Glomerular endothelial cell (primary cell): ENCODE measurements around the gene POU2F1. TPM values are rescaled to one million over a fixed set of nuclear protein-coding genes. Genes with fewer than 3 reads are reported as not detected.

ENCODE experiments used
- DNase-seq: peaks from one replicate; pipeline ENCODE4 v3.0.0-alpha.2; 2011; ENCODE audit warnings: low read depth, low spot score; ENCODE audit errors: extremely low read depth
- total RNA-seq: library from RNA; depleted of rRNA; stranded (reverse); fragments of >200 nt; gene quantifications from 2 replicates; pipeline ENCODE4 v1.2.3, GENCODE V29; 2015

The POU2F1 gene
- total RNA-seq, 1 donor from 2014 or later = 9.7 TPM

- DNase-seq = no peak
These were observed 214.8 kb downstream of the POU2F1 start for GRCh38 chr1:167435484-167435883.

- DNase-seq = no peak
These were observed 217.8 kb downstream of the POU2F1 start for GRCh38 chr1:167438171-167439138.

- no peak for DNase-seq
These were observed 218.8 kb downstream of the POU2F1 start for GRCh38 chr1:167439301-167439988.

- no peak for DNase-seq
These were observed 219.7 kb downstream of the POU2F1 start for GRCh38 chr1:167440345-167440744.

GRCh38 chr1:167440776-167441175 is 220.1 kb downstream of the POU2F1 start:
- DNase-seq = no peak

GRCh38 chr1:167441222-167441621 is 220.5 kb downstream of the POU2F1 start:
- DNase-seq = no peak

GRCh38 chr1:167442142-167442848 is 221.6 kb downstream of the POU2F1 start:
- DNase-seq = peak; percentile 22

GRCh38 chr1:167442854-167443565 is 222.3 kb downstream of the POU2F1 start:
- DNase-seq = no peak

- no peak for DNase-seq
These were observed 223.1 kb downstream of the POU2F1 start for GRCh38 chr1:167443757-167444156.

GRCh38 chr1:167446966-167447365 is 226.3 kb downstream of the POU2F1 start:
- no peak for DNase-seq

GRCh38 chr1:167447521-167448136 is 226.9 kb downstream of the POU2F1 start:
- no peak for DNase-seq

- no peak for DNase-seq
These were observed 230.2 kb downstream of the POU2F1 start for GRCh38 chr1:167450843-167451242.

GRCh38 chr1:167452483-167452882 is 231.8 kb downstream of the POU2F1 start:
- no peak for DNase-seq

GRCh38 chr1:167453123-167453522 is 232.4 kb downstream of the POU2F1 start:
- DNase-seq = no peak

- DNase-seq = no peak
These were observed 233.7 kb downstream of the POU2F1 start for GRCh38 chr1:167454304-167454893.

GRCh38 chr1:167454894-167455785 is 234.5 kb downstream of the POU2F1 start:
- DNase-seq = no peak

GRCh38 chr1:167455786-167456446 is 235.2 kb downstream of the POU2F1 start:
- no peak for DNase-seq

GRCh38 chr1:167456524-167456923 is 235.8 kb downstream of the POU2F1 start:
- DNase-seq = no peak
